Neural crest cell (in vitro differentiated cells): Measurements from ENCODE around the gene TAF1A. TPM values are rescaled to one million over a fixed set of nuclear protein-coding genes. Genes with fewer than 3 reads are reported as not detected.

ENCODE experiments used
- DNase-seq: peaks from one replicate; pipeline ENCODE4 v3.0.0; 2021; ENCODE audit warnings: low read depth, mixed read lengths, low spot score
- H3K27ac Mint-ChIP-seq: one replicate; pipeline ENCODE4 v1.8.0; 2021; ENCODE audit warnings: mild to moderate bottlenecking, mixed read lengths; ENCODE audit not compliant: unreplicated experiment
- H3K27me3 Mint-ChIP-seq: 2 replicates; pipeline ENCODE4 v1.8.0; 2021; ENCODE audit warnings: low read depth, mild to moderate bottlenecking, mixed read lengths
- H3K36me3 Mint-ChIP-seq: 2 replicates; pipeline ENCODE4 v1.8.0; 2021; ENCODE audit warnings: low read depth, mild to moderate bottlenecking, mixed read lengths
- H3K4me1 Mint-ChIP-seq: 2 replicates; pipeline ENCODE4 v1.8.0; 2021; ENCODE audit warnings: mixed read lengths
- H3K4me3 Mint-ChIP-seq: one replicate; pipeline ENCODE4 v1.8.0; 2021; ENCODE audit warnings: mild to moderate bottlenecking, mixed read lengths
- H3K9me3 Mint-ChIP-seq: 2 replicates; pipeline ENCODE4 v1.8.0; 2021; ENCODE audit warnings: mixed read lengths
- total RNA-seq: library from RNA; stranded (reverse); gene quantifications from 2 replicates; pipeline ENCODE4 v1.2.1, GENCODE V29; 2021
- TF ChIP-seq, protein P1 (sequence below): fragments of 200-600 bp; sonication (generic); conservative IDR thresholded peaks from 2 replicates; pipeline ENCODE4 v1.5.0; 2021; ENCODE audit warnings: antibody characterized with exemption, mild to moderate bottlenecking

TAF1A gene
- total RNA-seq, 1 donor from 2014 or later = 19.7 TPM

DNA sequence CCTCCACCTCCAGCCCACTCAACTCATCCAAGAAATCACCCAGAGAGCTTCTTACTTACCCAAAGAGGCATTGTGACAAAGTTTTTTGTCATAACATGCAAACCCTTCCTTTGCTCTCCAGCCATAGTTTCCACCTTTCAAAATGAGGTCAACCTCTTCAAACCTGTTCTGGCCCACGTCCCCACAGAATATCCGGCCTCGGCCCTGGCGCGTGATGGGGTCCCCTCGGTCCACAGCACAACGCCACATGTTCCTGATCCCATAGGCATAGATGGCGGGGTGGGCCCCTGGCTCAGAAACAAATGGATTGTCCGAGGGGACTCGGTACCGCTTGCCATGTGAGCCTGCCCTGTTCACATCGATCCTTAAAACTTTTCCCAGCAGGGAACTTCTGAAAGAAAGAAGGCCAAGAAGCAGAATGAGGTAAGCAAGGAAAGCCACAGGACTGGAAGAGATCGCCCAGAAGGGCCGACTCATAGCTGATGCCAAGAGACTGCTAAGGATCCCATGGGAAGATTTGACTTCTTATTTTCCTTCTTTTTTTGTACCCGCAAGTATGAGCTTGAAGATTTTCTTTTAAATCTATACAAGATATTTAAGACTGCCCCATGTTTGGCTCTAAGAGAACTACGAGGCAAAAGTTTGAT lies 49.7 kb downstream of the TAF1A start:
- Mint-ChIP-seq H3K4me1 (no peaks in the 10 kb centered on the region), H3K27me3 (peaks cover 2% of the 10 kb centered on the region), H3K9me3 (no peaks in the 10 kb centered on the region), H3K4me3 (no peak overlapping the region), H3K27ac (no peak overlapping the region), H3K36me3 (no peaks in the 10 kb centered on the region)
- TF ChIP-seq, protein P1, sequence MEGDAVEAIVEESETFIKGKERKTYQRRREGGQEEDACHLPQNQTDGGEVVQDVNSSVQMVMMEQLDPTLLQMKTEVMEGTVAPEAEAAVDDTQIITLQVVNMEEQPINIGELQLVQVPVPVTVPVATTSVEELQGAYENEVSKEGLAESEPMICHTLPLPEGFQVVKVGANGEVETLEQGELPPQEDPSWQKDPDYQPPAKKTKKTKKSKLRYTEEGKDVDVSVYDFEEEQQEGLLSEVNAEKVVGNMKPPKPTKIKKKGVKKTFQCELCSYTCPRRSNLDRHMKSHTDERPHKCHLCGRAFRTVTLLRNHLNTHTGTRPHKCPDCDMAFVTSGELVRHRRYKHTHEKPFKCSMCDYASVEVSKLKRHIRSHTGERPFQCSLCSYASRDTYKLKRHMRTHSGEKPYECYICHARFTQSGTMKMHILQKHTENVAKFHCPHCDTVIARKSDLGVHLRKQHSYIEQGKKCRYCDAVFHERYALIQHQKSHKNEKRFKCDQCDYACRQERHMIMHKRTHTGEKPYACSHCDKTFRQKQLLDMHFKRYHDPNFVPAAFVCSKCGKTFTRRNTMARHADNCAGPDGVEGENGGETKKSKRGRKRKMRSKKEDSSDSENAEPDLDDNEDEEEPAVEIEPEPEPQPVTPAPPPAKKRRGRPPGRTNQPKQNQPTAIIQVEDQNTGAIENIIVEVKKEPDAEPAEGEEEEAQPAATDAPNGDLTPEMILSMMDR = no peak
- DNase-seq = no peak

DNA sequence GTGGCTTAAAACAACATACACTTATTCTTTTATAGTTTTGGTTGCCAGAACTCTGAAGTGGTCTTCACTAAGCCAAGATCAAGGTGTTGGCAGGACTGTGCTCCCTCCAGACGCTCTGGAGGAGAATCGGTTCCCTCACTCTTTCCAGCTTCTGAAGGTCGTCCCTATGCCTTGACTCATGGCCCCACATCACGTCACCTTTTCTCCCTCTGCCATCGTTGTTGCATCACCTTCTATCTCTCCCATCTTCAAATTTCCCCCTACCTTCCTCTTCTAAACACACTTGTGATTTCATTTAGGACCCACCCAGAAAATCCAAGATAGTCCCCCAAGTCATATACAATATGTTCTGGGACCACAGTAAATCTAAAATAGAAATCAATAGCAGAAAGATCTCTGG lies 54.3 kb downstream of the TAF1A start:
- no peaks in the 10 kb centered on the region for H3K36me3 Mint-ChIP-seq
- H3K4me3 Mint-ChIP-seq = no peak overlapping the region
- peaks cover 3% of the 10 kb centered on the region for H3K27me3 Mint-ChIP-seq
- DNase-seq = no peak
- TF ChIP-seq, protein P1 = no peak
- H3K9me3 Mint-ChIP-seq = peaks cover 2% of the 10 kb centered on the region
- no peaks in the 10 kb centered on the region for H3K4me1 Mint-ChIP-seq
- peak overlapping the region; percentile 10 for H3K27ac Mint-ChIP-seq

DNA sequence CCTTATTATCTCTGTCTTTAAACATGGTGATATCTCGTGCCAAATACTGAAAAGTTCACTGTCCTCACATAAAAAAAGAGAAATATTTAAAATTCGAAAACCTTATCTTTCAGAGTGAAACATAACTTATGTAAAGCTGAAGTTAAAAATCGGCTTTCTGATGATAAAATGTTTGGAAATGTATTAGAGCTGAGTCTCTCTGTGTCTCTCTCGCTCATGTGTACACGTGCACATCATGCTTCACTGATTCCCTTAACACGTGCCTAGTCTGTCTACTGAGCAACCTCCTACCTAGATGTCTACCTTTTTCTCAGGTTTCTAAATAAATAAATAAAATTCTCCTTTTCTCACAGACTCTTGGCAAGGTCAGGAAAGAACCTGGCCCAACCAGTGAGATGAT lies 58.9 kb downstream of the TAF1A start:
- Mint-ChIP-seq H3K36me3 (no peaks in the 10 kb centered on the region), H3K4me3 (no peak overlapping the region), H3K27me3 (peaks cover 3% of the 10 kb centered on the region), H3K27ac (no peak overlapping the region), H3K4me1 (no peaks in the 10 kb centered on the region), H3K9me3 (peaks cover 2% of the 10 kb centered on the region)
- TF ChIP-seq, protein P1 = no peak
- DNase-seq = no peak

DNA sequence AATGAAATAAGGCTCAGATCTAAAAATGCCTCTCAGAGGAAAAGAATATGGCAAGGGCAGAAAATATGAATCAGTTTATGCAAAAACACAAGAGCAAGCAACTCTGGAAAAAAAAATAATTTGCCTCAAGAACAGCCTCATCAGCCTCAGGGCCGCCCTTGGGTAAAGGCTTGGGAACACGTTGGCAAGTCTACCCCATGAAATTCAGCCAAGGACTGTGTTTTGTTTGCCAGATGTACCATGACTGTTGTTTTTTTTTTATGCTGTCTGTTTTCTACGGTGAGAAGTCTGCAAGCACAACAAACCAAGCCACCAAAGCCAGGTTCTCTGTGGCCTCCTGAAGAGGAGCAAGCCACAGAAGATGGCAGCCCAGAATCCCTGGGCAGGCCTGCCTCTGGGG lies 59.8 kb downstream of the TAF1A start:
- TF ChIP-seq, protein P1 = no peak
- no peaks in the 10 kb centered on the region for H3K27me3 Mint-ChIP-seq
- no peak for DNase-seq
- no peak overlapping the region for H3K27ac Mint-ChIP-seq
- H3K4me3 Mint-ChIP-seq = no peak overlapping the region
- H3K4me1 Mint-ChIP-seq = no peaks in the 10 kb centered on the region
- peaks cover 2% of the 10 kb centered on the region for H3K9me3 Mint-ChIP-seq
- no peaks in the 10 kb centered on the region for H3K36me3 Mint-ChIP-seq

DNA sequence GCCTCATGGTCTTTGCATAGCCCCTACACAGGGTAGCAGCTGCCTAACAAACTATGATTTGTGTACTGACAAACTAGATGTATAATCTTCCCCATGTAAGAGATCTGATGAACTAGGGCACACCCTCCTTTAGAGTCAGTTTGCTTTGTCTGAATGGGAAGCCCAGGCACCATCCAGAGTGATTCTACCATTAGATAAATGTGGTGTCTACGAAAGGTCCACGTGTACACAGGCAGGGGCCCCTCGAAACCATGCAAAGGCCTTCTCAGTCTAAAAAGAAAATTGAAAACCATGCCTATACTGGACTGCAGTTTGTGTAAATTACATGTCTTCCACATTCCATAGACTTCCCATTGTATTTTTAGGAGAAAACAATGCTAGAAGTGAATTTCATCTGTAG lies 60.6 kb downstream of the TAF1A start:
- H3K4me3 Mint-ChIP-seq = no peak overlapping the region
- no peaks in the 10 kb centered on the region for H3K4me1 Mint-ChIP-seq
- no peaks in the 10 kb centered on the region for H3K36me3 Mint-ChIP-seq
- TF ChIP-seq, protein P1 = no peak
- no peaks in the 10 kb centered on the region for H3K27me3 Mint-ChIP-seq
- no peak for DNase-seq
- no peaks in the 10 kb centered on the region for H3K9me3 Mint-ChIP-seq
- no peak overlapping the region for H3K27ac Mint-ChIP-seq
